Brain microvascular endothelial cell (primary cell): ENCODE measurements around the gene DACH1.

Source experiments
- DNase-seq: peaks from one replicate; pipeline ENCODE4 v3.0.0-alpha.2; 2020
- H3K27ac ChIP-seq: fragments of 250-450 bp; sonication (Bioruptor Pico); 2 replicates; pipeline ENCODE4 v1.5.1; 2020; ENCODE audit warnings: mild to moderate bottlenecking, moderate library complexity
- H3K27me3 ChIP-seq: fragments of 250-450 bp; sonication (Bioruptor Pico); replicated peaks from 2 replicates; pipeline ENCODE4 v1.5.1; 2020; ENCODE audit warnings: mild to moderate bottlenecking
- H3K36me3 ChIP-seq: fragments of 250-450 bp; sonication (Bioruptor Pico); replicated peaks from 2 replicates; pipeline ENCODE4 v1.5.1; 2020; ENCODE audit warnings: mild to moderate bottlenecking
- H3K4me3 ChIP-seq: 2 replicates; pipeline ENCODE4 v1.5.1; 2011; ENCODE audit warnings: low read depth, mild to moderate bottlenecking, control low read depth, low read length, moderate library complexity
- CTCF ChIP-seq: IDR thresholded peaks from 2 replicates; pipeline ENCODE4 v1.5.1; 2011; ENCODE audit warnings: low read depth, mild to moderate bottlenecking, moderate library complexity, low read length, control low read depth, inconsistent platforms; ENCODE audit errors: missing control alignments
- in situ Hi-C: cut with HindIII; loops from 2 replicates; pipeline ENCODE4 v1.10.0; 2017; ENCODE audit warnings: low sequenced_read_pairs, low pct_ligation_motif_present

The DACH1 gene

DNA sequence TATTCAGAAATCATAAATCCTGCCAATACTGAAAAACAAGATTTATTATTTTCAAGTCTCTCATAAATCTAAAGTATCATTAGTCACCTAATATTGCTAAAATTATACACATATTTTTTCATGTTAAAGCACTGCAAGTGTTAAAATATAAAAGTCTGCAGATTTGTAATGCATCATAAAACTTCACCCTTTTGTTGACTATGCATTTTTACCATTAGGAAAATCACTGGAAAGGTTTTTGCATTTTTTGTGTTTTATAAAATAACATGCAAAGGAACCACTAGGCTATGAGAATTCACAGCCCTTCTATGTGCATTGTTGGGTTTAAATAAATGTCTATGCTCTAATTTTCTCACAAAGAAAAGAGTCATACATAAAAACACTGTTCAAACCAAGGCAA, 407.3 kb downstream of the DACH1 start:
- DNase-seq, result no peak
- no peak for TF ChIP-seq CTCF
- in situ Hi-C loops, result no loop called here
- no peaks in the 10 kb centered on the region for H3K27me3 ChIP-seq
- no peak overlapping the region for H3K27ac ChIP-seq
- H3K36me3 ChIP-seq, result no peaks in the 10 kb centered on the region
- H3K4me3 ChIP-seq, result no peak overlapping the region

GRCh38 chr13:71457645-71458044, 409.4 kb downstream of the DACH1 start:
- DNase-seq, result no peak
- Histone ChIP-seq H3K36me3 (no peaks in the 10 kb centered on the region), H3K27me3 (no peaks in the 10 kb centered on the region), H3K27ac (no peak overlapping the region), H3K4me3 (no peak overlapping the region)
- TF ChIP-seq CTCF, result no peak
- in situ Hi-C loops, result no loop called here

- Histone ChIP-seq H3K36me3 (no peaks in the 10 kb centered on the region), H3K27ac (no peak overlapping the region), H3K27me3 (no peaks in the 10 kb centered on the region), H3K4me3 (no peak overlapping the region)
- TF ChIP-seq CTCF, result no peak
- in situ Hi-C loops, result no loop called here
- DNase-seq, result no peak
These were observed 410.9 kb downstream of the DACH1 start for GRCh38 chr13:71456136-71456535.

DNA sequence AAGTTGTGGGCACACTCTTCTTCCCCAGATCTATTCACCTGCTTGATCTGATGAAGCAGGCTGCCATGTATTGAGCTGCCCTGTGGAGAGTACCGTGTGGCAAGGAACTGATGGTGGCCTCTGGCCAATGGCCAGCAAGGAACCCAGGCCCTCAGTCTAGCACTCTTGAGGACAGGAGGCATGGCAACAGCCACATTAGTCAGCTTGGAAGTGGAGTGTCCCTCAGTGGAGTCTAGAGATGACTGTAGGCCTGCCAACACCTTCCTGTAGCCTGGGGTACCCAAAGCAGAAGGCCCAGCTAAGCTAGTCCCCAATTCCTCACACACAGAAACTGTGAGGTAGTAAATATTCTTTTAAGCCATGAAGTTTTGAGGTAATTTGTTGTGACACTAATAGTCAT, 412.5 kb downstream of the DACH1 start:
- H3K27me3 ChIP-seq, result no peaks in the 10 kb centered on the region
- in situ Hi-C loops, result no loop called here
- TF ChIP-seq CTCF, result no peak

DNA sequence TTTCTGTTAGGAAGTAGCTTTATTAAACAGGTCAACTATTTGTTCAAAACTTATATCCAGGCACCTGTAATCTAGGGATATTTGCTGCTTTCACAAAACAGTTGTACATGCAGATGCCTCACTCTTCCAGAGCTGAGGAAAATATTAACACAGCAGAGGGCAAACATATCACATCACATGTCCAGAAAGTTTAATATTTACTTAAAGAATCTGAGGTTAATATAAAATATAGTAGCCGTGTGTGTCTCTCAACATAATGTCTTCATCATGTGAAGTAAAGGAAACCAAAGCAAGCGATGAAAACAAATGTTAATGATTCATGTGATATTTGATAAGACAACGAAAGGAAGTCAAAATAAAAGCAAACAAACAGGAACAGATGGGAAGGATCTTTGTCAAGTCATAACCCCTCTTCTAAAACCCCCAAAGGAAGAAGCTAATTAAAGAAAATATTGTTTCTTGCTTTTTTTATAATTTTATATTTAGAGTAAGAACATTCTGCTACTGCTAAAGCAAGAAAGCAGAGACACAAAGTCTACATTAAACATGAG, 418.8 kb downstream of the DACH1 start:
- Histone ChIP-seq H3K4me3 (no peak overlapping the region), H3K27me3 (no peaks in the 10 kb centered on the region), H3K36me3 (no peaks in the 10 kb centered on the region), H3K27ac (no peak overlapping the region)
- no peak for DNase-seq
- TF ChIP-seq CTCF, result no peak
- in situ Hi-C loops, result no loop called here

More for the DNA sequence above, 412.5 kb downstream of the DACH1 start:
- no peak overlapping the region for H3K4me3 ChIP-seq
- no peak for DNase-seq
- no peak overlapping the region for H3K27ac ChIP-seq
- H3K36me3 ChIP-seq, result no peaks in the 10 kb centered on the region

DNA sequence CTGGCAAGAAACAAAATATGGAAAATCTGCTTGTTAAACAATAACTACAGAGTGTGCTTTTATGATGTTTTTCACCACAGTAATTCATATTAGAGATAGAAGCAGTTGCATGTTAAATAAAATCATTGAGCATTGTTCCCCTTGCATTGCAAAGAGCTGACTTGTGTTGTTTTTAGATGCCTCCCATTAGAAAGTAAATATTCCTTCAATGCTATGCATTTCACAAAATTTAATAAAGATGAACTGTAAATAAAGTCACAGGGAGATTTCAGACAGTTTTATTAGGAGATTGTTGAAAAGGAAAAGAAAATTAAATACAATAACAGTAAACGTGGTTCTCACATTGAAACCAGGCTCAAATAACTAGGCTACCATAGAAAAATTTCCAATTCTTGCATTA, 429.3 kb downstream of the DACH1 start:
- TF ChIP-seq CTCF, result no peak
- no peak for DNase-seq
- no peak overlapping the region for H3K4me3 ChIP-seq
- H3K27me3 ChIP-seq, result no peaks in the 10 kb centered on the region
- H3K27ac ChIP-seq, result no peak overlapping the region
- in situ Hi-C loops, result no loop called here
- H3K36me3 ChIP-seq, result no peaks in the 10 kb centered on the region
